K562 (cell line): ENCODE results near the gene SSU72. TPM values are rescaled to one million over a fixed set of nuclear protein-coding genes. Genes with fewer than 3 reads are reported as not detected.
A peak's percentile ranks its signal among the peaks of the same experiment; 100 is the strongest.

Experiments
- ARID1B ChIP-seq: fragments of 450-650 bp; IDR thresholded peaks from 2 replicates; pipeline ENCODE4 v1.6.1; 2016; ENCODE audit warnings: antibody characterized with exemption, mild to moderate bottlenecking, inconsistent platforms
- CREB1 ChIP-seq, 2 experiments: sonication (generic) in 1 of 2; formaldehyde crosslinking in 1 of 2; IDR thresholded peaks; 2 replicates each; pipeline versions ENCODE4 v1.6.1 to v1.8.0; 2012 to 2022; ENCODE audit warnings: inconsistent platforms in 1 of 2, mild to moderate bottlenecking in 1 of 2, missing genetic modification reagents in 1 of 2, moderate library complexity in 1 of 2
- FOXA3 ChIP-seq, 2 experiments: fragments of 450-650 bp in 1 of 2; sonication (generic) in 1 of 2; formaldehyde crosslinking; IDR thresholded peaks in 1 of 2; conservative IDR thresholded peaks in 1 of 2; 2 replicates each; pipeline versions ENCODE4 v1.4.0 to v1.8.0; 2020 to 2022; ENCODE audit warnings: mild to moderate bottlenecking in 2 of 2, missing genetic modification reagents in 1 of 2
- MTF1 ChIP-seq: fragments of 250-450 bp; sonication (Bioruptor Pico); IDR thresholded peaks from 2 replicates; pipeline ENCODE4 v1.9.0; 2021; ENCODE audit warnings: moderate library complexity, mild to moderate bottlenecking, inconsistent platforms, borderline replicate concordance
- PTRF ChIP-seq: fragments of 450-650 bp; IDR thresholded peaks from 2 replicates; pipeline ENCODE4 v1.6.1; 2016; ENCODE audit warnings: mild to moderate bottlenecking, missing genetic modification characterization, missing compliant biosample characterization
- SMARCA4 ChIP-seq: fragments of 450-650 bp; IDR thresholded peaks from 2 replicates; pipeline ENCODE4 v1.6.1; 2016
- SRF ChIP-seq, 2 experiments: fragments of 250-450, 450-650 bp in 1 of 2; sonication (Bioruptor Pico) in 1 of 2; sonication (generic) in 1 of 2; formaldehyde crosslinking; IDR thresholded peaks; 2 replicates each; pipeline versions ENCODE4 v1.5.0 to v1.5.1; 2020 to 2022; ENCODE audit warnings: mild to moderate bottlenecking in 1 of 2, missing genetic modification reagents in 1 of 2
- TOE1 ChIP-seq, 2 experiments: fragments of 450-650 bp in 1 of 2; sonication (generic) in 1 of 2; formaldehyde crosslinking in 1 of 2; IDR thresholded peaks; 2 replicates each; pipeline versions ENCODE4 v1.7.1 to v1.8.0; 2016 to 2022; ENCODE audit warnings: borderline replicate concordance in 2 of 2, mild to moderate bottlenecking in 2 of 2, antibody characterized with exemption in 1 of 2, inconsistent platforms in 1 of 2, low read depth in 1 of 2, missing genetic modification reagents in 1 of 2, moderate library complexity in 1 of 2
- ZFX ChIP-seq: sonication (generic); formaldehyde crosslinking; IDR thresholded peaks from 2 replicates; pipeline ENCODE4 v1.8.0; 2022; ENCODE audit warnings: mild to moderate bottlenecking, missing genetic modification reagents, moderate library complexity
- ZNF24 ChIP-seq: fragments of 450-650 bp; IDR thresholded peaks from 2 replicates; pipeline ENCODE4 v1.6.1; 2016
- ZNF444 ChIP-seq: fragments of 250-450 bp; sonication (Bioruptor Pico); IDR thresholded peaks from 2 replicates; pipeline ENCODE4 v1.4.0; 2020; ENCODE audit warnings: mild to moderate bottlenecking, moderate library complexity
- polyA plus RNA-seq, 8 experiments: library from polyadenylated mRNA; depleted of rRNA in 4 of 8; stranded (reverse) in 5 of 8; unstranded in 3 of 8; fragments of >200 nt; fragmentation: Nextera tagmentation in 2 of 8; fragmentation: Illumina TruSeq in 1 of 8; extraction: Ambion mirVana in 2 of 8; extraction: Trizol in 1 of 8; gene quantifications; 2 replicates each; pipeline versions ENCODE4 v1.2.1 to v1.2.3, GENCODE V29; 2011 to 2014; ENCODE audit warnings: inconsistent platforms in 1 of 8, missing spikeins in 1 of 8
- total RNA-seq, 7 experiments: library from RNA; depleted of rRNA in 6 of 7; stranded (reverse); fragments of >200 nt in 6 of 7; fragmentation: Illumina TruSeq in 2 of 7; extraction: Trizol in 2 of 7; gene quantifications; 2 replicates each; pipeline versions ENCODE4 v1.2.1 to v1.2.3, GENCODE V29; 2011 to 2021; ENCODE audit warnings: low replicate concordance in 1 of 7
- TF ChIP-seq, protein P1 (sequence below): fragments of 250-450 bp; sonication (Bioruptor Pico); IDR thresholded peaks from 2 replicates; pipeline ENCODE4 v1.4.0; 2020; ENCODE audit warnings: mild to moderate bottlenecking, moderate library complexity, borderline replicate concordance
- TF ChIP-seq, protein P2 (sequence below): fragments of 250-450 bp; sonication (Bioruptor Pico); IDR thresholded peaks from 2 replicates; pipeline ENCODE4 v1.4.0; 2020
- TF ChIP-seq, protein P3 (sequence below): fragments of 250-450 bp; sonication (Bioruptor Pico); IDR thresholded peaks from 2 replicates; pipeline ENCODE4 v1.4.0; 2020; ENCODE audit warnings: mild to moderate bottlenecking
- TF ChIP-seq, protein P4 (sequence below): sonication (generic); IDR thresholded peaks from 2 replicates; pipeline ENCODE4 v1.6.1; 2016

Gene SSU72
- total and polyA plus RNA-seq, 9 of the 15 experiments (the other 6 are each of a cell fraction or from before 2014, with no cell fraction given), result 70.8 to 201 (median 94.6) TPM

DNA sequence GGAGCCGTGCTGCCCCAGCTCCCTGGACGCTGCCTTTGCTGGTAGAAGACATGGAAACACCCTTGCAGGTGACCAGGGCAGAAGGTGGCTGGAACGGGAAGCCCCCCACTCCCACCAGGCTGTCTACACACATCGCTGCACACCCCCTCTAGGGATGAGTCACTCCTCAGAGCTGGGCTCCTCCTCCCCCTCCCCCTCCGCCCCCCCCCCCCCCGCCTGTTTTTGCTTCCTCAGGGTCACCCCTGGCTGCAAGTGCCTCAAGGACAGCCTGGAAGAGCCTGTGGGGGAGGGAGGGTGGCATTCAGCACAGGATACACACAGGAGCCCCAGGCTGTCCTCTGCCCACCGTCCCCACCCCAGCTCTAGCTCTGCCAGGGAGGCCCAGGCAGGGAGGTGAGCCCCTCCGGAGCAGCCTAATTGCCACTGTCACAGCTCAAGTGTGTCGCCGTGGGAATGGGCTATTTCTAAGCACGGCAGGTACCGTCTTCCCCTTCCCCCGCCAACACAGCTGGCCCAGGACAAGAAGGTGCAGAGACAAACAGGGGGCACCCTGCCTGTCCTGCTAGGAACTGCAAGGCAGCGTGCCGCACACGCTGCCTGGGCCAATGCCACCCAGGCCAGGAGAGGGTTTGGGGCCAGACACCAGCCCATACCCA, 22.7 kb upstream of the SSU72 start (continued):
- no peak for TF ChIP-seq CREB1 (IDR thresholded peaks at IDR 0.05)
- TF ChIP-seq CREB1 (CRISPR knock-in tag; IDR thresholded peaks at IDR 0.05), result no peak
- TF ChIP-seq ARID1B, result peak; percentile 42
- no peak for TF ChIP-seq SRF (CRISPR knock-in tag; IDR thresholded peaks at IDR 0.05)
- TF ChIP-seq MTF1 (CRISPR knock-in tag), result no peak
- peak; percentile 44; the same call in 1 of the 2 replicates for TF ChIP-seq SMARCA4
- TF ChIP-seq, protein P1, sequence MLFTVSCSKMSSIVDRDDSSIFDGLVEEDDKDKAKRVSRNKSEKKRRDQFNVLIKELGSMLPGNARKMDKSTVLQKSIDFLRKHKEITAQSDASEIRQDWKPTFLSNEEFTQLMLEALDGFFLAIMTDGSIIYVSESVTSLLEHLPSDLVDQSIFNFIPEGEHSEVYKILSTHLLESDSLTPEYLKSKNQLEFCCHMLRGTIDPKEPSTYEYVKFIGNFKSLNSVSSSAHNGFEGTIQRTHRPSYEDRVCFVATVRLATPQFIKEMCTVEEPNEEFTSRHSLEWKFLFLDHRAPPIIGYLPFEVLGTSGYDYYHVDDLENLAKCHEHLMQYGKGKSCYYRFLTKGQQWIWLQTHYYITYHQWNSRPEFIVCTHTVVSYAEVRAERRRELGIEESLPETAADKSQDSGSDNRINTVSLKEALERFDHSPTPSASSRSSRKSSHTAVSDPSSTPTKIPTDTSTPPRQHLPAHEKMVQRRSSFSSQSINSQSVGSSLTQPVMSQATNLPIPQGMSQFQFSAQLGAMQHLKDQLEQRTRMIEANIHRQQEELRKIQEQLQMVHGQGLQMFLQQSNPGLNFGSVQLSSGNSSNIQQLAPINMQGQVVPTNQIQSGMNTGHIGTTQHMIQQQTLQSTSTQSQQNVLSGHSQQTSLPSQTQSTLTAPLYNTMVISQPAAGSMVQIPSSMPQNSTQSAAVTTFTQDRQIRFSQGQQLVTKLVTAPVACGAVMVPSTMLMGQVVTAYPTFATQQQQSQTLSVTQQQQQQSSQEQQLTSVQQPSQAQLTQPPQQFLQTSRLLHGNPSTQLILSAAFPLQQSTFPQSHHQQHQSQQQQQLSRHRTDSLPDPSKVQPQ (CRISPR knock-in tag), result no peak
- no peak for TF ChIP-seq ZNF444 (CRISPR knock-in tag)
- TF ChIP-seq, protein P2, sequence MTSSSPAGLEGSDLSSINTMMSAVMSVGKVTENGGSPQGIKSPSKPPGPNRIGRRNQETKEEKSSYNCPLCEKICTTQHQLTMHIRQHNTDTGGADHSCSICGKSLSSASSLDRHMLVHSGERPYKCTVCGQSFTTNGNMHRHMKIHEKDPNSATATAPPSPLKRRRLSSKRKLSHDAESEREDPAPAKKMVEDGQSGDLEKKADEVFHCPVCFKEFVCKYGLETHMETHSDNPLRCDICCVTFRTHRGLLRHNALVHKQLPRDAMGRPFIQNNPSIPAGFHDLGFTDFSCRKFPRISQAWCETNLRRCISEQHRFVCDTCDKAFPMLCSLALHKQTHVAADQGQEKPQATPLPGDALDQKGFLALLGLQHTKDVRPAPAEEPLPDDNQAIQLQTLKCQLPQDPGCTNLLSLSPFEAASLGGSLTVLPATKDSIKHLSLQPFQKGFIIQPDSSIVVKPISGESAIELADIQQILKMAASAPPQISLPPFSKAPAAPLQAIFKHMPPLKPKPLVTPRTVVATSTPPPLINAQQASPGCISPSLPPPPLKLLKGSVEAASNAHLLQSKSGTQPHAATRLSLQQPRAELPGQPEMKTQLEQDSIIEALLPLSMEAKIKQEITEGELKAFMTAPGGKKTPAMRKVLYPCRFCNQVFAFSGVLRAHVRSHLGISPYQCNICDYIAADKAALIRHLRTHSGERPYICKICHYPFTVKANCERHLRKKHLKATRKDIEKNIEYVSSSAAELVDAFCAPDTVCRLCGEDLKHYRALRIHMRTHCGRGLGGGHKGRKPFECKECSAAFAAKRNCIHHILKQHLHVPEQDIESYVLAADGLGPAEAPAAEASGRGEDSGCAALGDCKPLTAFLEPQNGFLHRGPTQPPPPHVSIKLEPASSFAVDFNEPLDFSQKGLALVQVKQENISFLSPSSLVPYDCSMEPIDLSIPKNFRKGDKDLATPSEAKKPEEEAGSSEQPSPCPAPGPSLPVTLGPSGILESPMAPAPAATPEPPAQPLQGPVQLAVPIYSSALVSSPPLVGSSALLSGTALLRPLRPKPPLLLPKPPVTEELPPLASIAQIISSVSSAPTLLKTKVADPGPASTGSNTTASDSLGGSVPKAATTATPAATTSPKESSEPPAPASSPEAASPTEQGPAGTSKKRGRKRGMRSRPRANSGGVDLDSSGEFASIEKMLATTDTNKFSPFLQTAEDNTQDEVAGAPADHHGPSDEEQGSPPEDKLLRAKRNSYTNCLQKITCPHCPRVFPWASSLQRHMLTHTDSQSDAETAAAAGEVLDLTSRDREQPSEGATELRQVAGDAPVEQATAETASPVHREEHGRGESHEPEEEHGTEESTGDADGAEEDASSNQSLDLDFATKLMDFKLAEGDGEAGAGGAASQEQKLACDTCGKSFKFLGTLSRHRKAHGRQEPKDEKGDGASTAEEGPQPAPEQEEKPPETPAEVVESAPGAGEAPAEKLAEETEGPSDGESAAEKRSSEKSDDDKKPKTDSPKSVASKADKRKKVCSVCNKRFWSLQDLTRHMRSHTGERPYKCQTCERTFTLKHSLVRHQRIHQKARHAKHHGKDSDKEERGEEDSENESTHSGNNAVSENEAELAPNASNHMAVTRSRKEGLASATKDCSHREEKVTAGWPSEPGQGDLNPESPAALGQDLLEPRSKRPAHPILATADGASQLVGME (CRISPR knock-in tag), result no peak
- TF ChIP-seq FOXA3 (CRISPR knock-in tag; conservative IDR thresholded peaks at IDR 0.05 in 1 of 2, IDR thresholded peaks at IDR 0.05 in 1 of 2), result peak in 1 of 2 experiments; percentile 56; a peak in 1 of 4 replicates
- TF ChIP-seq ZFX, result no peak
- TF ChIP-seq, protein P3, sequence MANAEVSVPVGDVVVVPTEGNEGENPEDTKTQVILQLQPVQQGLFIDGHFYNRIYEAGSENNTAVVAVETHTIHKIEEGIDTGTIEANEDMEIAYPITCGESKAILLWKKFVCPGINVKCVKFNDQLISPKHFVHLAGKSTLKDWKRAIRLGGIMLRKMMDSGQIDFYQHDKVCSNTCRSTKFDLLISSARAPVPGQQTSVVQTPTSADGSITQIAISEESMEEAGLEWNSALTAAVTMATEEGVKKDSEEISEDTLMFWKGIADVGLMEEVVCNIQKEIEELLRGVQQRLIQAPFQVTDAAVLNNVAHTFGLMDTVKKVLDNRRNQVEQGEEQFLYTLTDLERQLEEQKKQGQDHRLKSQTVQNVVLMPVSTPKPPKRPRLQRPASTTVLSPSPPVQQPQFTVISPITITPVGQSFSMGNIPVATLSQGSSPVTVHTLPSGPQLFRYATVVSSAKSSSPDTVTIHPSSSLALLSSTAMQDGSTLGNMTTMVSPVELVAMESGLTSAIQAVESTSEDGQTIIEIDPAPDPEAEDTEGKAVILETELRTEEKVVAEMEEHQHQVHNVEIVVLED (CRISPR knock-in tag), result no peak
- TF ChIP-seq ZNF24, result no peak
- no peak for TF ChIP-seq TOE1 (IDR thresholded peaks at IDR 0.05; ENCODE audit: borderline replicate concordance)
- no peak for TF ChIP-seq TOE1 (CRISPR knock-in tag; IDR thresholded peaks at IDR 0.05; ENCODE audit: borderline replicate concordance, low read depth)
- TF ChIP-seq, protein P4, sequence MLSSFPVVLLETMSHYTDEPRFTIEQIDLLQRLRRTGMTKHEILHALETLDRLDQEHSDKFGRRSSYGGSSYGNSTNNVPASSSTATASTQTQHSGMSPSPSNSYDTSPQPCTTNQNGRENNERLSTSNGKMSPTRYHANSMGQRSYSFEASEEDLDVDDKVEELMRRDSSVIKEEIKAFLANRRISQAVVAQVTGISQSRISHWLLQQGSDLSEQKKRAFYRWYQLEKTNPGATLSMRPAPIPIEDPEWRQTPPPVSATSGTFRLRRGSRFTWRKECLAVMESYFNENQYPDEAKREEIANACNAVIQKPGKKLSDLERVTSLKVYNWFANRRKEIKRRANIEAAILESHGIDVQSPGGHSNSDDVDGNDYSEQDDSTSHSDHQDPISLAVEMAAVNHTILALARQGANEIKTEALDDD, result no peak
- no peak for TF ChIP-seq PTRF (tag)
